HUDEP-2 (cell line): ENCODE results near the gene TUBA8.

Experiments
- DNase-seq, 76 experiments: peaks; one replicate each; lab custom pipeline; 2025; ENCODE audit not compliant: unreplicated experiment in 76 of 76; lab: John Stamatoyannopoulos, UW

TUBA8 gene

GRCh38 chr22:18075720-18076497 lies 34.7 kb upstream of the TUBA8 start:
- peak in 46 of 76 experiments; percentile 2 to 82 (median 46) for DNase-seq

DNA sequence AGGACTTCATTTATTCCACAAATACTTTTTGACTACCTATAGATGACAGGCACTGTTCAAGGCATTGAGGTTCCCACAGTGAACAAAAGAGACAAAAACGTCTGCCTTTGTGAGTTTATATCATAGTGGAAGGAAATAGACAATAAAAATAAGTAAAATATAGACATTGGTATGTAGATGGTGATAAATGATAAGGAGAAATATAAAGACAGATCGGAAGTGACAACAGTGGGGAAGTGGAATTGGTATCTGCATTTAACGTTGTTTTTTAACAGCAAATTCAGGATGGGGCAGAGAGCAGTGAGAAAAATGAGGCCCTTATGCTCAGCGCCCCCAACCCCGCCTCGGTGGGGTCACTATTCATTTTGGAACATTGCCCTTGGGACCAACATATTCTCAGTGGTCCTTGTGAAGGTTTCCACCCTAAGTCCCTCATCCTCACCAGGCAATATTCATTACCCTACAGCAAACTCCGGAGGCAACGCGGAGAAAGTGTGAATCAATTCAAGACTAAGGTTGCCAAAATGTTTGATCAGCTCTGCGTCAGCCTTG lies 33.4 kb upstream of the TUBA8 start:
- DNase-seq: no peak

- peak in 74 of 76 experiments; percentile 49 to 93 (median 86) for DNase-seq
Measured at GRCh38 chr22:18077639-18078328, 32.8 kb upstream of the TUBA8 start, which contains the start of gene PEX26. PEX26 (plus strand) TSS chr22:18077990; CDS start chr22:18078377, 387 bp downstream.

GRCh38 chr22:18078329-18079041 lies 32.1 kb upstream of the TUBA8 start:
- peak in 34 of 76 experiments; percentile 7 to 49 (median 25) for DNase-seq

DNA sequence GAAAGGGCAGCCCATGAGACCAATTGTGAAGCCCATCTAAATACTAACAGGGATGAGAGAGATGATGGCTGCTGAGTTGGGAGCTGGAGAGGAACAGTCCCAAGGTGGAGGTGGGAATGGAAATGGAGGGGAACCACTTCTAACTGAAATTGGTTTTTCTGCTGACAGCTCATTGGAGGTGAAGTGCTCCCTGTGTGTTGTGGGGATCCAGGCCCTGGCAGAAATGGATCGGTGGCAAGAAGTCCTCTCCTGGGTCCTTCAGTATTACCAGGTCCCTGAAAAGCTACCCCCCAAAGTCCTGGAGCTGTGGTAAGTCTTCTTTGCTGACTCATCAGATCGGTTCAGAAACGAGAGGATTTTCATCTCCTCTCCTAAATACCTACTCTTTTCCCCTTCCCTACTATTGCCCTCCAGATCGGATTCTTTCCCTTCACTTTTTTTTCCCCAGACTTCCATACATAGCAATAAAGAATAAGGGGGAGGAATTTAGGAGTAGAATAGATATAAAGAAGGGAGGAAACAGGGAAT lies 30.8 kb upstream of the TUBA8 start:
- DNase-seq: no peak

DNA sequence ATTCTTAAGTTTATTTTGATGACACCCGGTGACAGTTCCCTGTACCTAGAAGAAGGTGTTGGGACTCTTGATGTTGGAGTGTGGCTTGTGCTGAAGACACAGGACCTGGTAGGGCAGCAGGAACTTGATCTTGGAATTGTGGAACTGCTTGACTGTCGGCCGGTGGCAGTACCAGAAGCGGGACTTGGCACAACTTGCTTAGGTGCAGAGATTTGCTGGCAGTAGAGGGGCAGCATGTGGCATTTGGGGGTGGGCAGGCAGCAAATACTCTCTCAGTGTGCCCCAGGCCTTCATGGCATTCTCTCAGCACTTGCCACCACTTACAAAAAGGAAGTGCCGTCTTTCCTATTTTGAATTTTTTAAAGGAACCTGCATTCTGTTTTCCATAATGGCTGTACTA lies 29.2 kb upstream of the TUBA8 start:
- no peak for DNase-seq

- DNase-seq: no peak
Measured at GRCh38 chr22:18082467-18082866, 28.1 kb upstream of the TUBA8 start.

DNA sequence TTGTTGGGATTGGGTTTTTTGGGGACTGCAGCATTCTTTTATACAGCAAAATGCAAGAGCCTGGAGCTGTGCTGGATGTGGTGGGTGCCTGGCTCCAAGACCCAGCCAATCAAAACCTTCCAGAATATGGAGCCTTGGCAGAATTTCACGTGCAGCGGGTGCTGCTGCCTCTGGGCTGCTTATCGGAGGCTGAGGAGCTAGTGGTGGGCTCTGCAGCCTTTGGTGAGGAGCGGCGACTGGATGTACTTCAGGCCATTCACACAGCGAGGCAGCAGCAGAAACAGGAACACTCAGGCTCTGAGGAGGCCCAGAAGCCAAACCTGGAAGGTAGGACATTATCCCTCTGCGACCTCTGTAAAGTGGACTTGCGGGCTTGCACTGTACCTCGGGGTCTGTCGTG lies 27.2 kb upstream of the TUBA8 start:
- no peak for DNase-seq

DNA sequence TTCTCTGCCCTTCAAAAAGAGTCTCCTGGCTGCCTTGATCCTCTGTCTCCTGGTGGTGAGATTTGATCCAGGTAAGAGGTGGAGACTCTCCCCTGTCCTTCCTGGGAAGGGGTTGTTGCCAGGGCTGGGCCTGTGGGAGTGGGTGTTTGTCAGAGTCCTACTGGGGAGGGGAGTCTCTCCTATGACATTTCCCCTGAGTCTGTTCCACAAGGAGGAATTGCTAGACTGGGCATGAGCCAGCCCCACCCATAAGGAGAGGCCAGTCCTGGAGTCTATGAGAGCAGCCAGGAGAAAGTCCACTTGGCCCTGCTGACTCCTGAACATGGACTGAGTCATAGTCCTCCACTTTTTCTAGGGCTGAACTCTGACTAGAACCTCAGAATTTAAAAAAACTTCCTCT lies 25.4 kb upstream of the TUBA8 start:
- DNase-seq: no peak

DNA sequence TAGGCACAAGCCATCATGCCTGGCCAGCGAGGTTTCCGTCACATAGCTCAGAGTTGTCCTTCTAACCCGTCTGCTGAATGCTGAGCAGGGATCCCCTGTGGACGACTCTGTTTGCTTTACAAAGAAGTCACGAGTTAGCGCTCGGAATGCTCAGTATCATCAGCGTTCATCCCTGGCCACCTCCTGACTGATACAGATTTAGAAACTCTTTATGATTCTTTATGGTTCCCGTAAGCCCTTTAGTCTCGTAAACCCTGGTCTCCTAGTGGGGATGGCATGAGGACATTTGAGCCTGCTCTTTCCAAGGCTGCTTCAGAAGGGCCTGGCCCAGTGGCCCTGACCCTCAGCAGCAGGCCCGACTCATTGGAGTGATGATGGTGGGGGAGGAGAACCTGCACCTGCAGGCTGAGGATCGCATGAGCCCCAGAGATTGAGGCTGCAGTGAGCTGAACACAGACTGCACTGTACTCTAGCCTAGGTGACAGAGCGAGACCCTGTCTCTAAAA lies 23.2 kb upstream of the TUBA8 start:
- DNase-seq: no peak

- DNase-seq: no peak
Measured at GRCh38 chr22:18088825-18089568, 21.6 kb upstream of the TUBA8 start.

DNA sequence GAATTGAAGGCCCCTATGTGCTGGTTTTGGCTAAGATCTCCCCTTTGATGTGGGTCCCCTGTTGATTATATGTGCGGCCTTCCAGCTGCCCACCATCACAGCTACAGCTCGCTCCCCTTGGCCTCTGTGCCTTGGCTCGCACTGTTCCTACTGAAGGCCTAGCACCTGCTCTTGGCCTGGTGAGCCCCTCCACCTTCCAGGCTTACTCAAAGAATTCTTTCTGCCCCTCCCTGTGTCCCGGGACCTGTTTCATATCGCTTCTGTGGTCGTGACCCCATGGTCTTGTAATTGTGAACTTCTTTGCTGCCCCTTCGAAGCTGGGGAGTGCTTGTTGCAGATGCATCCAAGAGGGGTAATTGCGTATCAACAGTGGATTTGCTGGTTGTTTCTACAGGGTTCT lies 20.3 kb upstream of the TUBA8 start:
- DNase-seq: no peak

DNA sequence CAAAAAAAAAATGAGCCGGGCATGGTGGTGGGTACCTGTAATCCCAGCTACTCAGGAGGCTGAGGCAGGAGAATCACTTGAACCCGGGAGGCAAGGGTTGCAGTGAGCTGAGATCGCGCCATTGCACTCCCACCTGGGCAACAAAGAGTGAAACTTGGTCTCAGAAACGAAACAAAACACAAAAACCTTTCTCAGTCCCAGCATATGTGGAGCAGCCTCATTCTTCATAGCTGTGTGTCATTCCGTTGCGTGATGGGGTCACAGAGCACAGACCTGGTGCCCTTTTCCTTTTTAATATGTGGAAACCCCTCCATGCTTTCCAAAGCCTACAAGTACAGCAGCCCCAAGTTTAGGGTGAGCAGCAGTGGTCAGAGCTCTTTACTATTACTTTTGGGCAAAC lies 19.1 kb upstream of the TUBA8 start:
- no peak for DNase-seq

GRCh38 chr22:18091916-18092526 lies 18.6 kb upstream of the TUBA8 start:
- DNase-seq: peak in 22 of 76 experiments; percentile 5 to 56 (median 18)

DNA sequence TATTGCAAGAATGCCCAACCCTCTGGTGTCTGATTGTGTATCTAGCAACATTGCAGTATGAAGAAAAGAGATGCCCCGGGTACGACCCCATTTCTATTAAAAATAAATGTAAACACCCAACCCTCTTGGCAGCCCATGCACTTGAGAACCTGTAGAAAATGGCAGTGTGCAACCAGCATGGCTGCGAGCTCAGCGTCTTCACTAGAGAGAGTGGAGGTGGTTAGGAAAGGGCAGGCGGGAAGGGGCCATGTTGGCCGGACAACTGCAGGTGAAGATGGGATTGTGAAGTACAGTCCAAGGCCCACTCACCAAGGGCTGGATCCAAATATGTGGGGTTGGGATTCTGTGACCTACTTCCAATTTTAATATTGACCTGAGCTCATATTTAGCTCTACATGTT lies 16.9 kb upstream of the TUBA8 start:
- DNase-seq: no peak

GRCh38 chr22:18095101-18095805 lies 15.4 kb upstream of the TUBA8 start:
- no peak for DNase-seq

DNA sequence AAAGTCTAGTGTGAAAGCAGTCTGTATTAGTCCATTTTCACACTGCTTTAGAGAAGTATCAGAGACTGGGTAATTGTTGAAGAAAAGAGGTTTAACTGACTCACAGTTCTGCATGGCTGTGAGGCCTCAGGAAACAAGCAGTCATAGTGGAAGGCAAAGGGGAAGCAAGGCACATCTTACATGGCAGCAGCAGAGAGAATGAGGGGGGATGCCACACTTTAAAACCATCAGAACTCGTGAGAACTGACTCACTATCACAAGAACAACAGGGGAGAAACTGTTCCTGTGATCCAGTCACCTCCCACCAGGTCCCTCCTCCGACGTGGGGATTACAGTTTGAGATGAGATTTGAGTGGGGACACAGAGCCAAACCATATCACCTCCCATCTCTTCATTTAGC lies 13.8 kb upstream of the TUBA8 start:
- no peak for DNase-seq

- DNase-seq: no peak
Measured at GRCh38 chr22:18100781-18101180, 9.8 kb upstream of the TUBA8 start.

GRCh38 chr22:18101536-18101935 lies 9.1 kb upstream of the TUBA8 start:
- DNase-seq: no peak
